GM12892 (cell line): ENCODE results near the gene PSME4. TPM values are rescaled to one million over a fixed set of nuclear protein-coding genes. Genes with fewer than 3 reads are reported as not detected.

Experiments used
- DNase-seq: peaks from one replicate; pipeline ENCODE4 v3.0.0; 2011; ENCODE audit not compliant: insufficient read length
- FAIRE-seq: peaks from 2 replicates; lab custom pipeline; 2011; peaks lifted over from hg19 to GRCh38; lab: Jason Lieb, UNC
- POLR2A ChIP-seq: IDR thresholded peaks from 2 replicates; pipeline ENCODE4 v1.6.1; 2011; ENCODE audit warnings: low read depth, low read length, control low read depth
- POLR2AphosphoS5 ChIP-seq: IDR thresholded peaks from 2 replicates; pipeline ENCODE4 v1.6.1; 2011; ENCODE audit warnings: low read depth, low read length, control low read depth
- TAF1 ChIP-seq: IDR thresholded peaks from 2 replicates; pipeline ENCODE4 v1.6.1; 2011; ENCODE audit warnings: low read depth, mild to moderate bottlenecking, control low read depth, low read length, borderline replicate concordance
- polyA plus RNA-seq: library from polyadenylated mRNA; unstranded; fragments of >200 nt; gene quantifications from one replicate; pipeline ENCODE4 v1.2.1, GENCODE V29; 2012; ENCODE audit warnings: missing spikeins, inconsistent platforms; ENCODE audit not compliant: missing spikeins

PSME4 gene, protein sequence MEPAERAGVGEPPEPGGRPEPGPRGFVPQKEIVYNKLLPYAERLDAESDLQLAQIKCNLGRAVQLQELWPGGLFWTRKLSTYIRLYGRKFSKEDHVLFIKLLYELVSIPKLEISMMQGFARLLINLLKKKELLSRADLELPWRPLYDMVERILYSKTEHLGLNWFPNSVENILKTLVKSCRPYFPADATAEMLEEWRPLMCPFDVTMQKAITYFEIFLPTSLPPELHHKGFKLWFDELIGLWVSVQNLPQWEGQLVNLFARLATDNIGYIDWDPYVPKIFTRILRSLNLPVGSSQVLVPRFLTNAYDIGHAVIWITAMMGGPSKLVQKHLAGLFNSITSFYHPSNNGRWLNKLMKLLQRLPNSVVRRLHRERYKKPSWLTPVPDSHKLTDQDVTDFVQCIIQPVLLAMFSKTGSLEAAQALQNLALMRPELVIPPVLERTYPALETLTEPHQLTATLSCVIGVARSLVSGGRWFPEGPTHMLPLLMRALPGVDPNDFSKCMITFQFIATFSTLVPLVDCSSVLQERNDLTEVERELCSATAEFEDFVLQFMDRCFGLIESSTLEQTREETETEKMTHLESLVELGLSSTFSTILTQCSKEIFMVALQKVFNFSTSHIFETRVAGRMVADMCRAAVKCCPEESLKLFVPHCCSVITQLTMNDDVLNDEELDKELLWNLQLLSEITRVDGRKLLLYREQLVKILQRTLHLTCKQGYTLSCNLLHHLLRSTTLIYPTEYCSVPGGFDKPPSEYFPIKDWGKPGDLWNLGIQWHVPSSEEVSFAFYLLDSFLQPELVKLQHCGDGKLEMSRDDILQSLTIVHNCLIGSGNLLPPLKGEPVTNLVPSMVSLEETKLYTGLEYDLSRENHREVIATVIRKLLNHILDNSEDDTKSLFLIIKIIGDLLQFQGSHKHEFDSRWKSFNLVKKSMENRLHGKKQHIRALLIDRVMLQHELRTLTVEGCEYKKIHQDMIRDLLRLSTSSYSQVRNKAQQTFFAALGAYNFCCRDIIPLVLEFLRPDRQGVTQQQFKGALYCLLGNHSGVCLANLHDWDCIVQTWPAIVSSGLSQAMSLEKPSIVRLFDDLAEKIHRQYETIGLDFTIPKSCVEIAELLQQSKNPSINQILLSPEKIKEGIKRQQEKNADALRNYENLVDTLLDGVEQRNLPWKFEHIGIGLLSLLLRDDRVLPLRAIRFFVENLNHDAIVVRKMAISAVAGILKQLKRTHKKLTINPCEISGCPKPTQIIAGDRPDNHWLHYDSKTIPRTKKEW (N-terminal part only)
- 22.6 TPM for polyA plus RNA-seq

DNA sequence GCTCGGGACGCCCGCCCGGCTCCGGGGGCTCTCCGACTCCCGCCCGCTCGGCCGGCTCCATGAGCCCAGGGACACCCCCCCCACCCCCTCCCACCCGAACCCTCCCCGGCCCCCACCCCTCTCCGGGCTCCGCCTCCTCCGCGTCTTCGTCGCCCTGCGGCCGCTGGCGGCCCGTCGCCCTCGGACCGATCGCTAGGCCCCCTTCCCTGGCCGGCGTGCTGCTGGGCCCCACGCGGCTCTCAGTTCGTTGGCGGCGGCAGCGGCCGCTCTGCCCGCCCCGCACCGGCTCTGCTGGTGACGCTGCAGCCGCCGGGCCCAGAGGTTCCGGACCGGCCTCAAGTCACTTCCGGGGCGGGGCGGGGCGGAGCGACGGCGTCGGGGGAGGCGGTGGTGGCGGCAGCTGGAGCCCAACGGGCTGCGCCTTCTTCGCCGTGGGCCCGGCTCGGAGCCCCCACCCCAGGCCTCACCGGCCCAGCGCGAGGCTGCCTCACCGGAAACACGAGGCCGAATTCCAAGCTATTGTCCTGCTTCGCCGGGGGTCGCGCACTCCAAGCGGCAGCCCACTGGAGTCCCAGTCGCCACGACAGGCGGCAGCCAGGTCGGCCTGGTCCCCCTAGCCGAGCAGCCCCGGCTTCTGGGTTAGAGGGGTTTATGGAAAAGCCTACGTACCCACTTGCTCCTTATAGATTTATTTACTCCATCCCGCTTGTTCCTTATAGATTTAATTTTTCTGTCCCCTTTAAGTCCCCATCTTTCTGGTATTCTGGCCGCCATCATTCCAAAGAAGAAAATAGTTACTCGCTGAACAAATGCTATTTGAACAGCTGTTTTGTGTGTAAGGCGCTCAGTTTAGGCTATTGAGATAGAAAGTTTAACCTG is at the start of gene PSME4:
Gene PSME4 (minus strand): TSS at position 270 of the 879 bp plus-strand sequence. CDS start 209 bp downstream, at position 61.
- peak; percentile 93 for FAIRE-seq
- TF ChIP-seq POLR2AphosphoS5 (peak; percentile 80), TAF1 (0 out of 2 replicates have a peak, but pooled peaks have one; percentile 52), POLR2A (peak; percentile 95)

DNA sequence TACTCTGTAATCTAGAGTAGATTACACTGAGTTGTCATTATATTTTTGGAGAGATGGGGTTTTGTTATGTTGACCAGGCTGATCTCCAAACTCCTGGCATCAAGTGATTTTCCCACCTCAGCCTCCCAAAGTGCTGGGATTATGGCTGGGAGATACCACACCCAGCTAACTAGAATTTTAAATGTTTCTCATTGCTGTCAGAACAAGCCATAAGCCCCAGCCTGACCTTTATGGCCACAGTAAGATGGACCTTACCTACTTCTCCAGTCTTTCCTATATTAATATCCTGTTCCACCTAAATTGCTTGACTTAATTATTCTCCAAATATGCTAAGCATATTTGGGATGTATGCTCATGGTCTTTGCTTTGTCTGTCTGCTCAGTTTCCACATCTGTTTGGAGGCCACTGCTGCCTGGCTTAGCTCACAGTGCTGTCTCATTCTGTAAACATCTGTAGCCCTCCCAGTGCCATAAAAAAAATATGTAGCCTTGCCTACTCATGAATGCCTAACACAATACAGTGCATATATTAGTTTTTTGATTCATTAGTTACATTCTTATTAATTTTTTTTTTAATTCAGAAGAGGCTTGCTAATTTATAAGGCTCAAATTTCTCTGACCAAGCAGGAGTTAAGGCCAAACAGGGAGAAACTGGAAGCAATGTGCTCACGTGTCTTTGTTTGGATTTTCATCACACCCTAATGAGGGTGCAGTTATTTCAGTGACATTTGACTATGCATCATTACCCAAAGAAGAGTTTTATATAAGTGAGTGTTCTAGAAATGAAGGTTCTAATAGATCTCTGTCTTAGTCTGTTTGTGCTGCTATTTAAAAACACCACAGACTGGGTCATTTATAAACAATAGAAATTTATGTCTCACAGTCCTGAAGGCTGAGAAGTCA is 45.3 kb upstream of the PSME4 start:
- DNase-seq = no peak
- no peak for TF ChIP-seq POLR2A
- TF ChIP-seq POLR2AphosphoS5 = no peak
- TF ChIP-seq TAF1 = no peak
- no peak for FAIRE-seq

More for the DNA sequence above, at the start of gene PSME4:
- DNase-seq = peak; percentile 89

DNA sequence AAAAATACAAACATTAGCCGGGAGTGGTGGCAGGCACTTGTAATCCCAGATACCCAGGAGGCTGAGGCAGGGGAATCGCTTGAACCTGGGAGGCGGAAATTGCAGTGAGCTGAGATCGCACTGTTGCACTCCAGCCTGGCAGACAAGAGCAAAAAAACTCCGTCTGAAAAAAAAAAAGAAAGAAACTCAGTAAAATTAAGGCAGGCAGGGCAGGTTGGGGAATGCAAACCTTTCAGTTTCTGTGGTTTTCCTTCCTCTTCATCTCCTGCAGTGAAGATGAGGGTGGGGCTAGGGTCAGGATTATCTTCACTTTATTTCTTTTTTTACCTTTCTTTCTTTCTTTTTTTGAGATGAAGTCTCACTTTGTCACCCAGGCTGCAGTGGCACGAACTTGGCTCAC is 43.2 kb upstream of the PSME4 start:
- no peak for TF ChIP-seq POLR2A
- no peak for TF ChIP-seq POLR2AphosphoS5
- TF ChIP-seq TAF1 = no peak
- no peak for FAIRE-seq
- no peak for DNase-seq

DNA sequence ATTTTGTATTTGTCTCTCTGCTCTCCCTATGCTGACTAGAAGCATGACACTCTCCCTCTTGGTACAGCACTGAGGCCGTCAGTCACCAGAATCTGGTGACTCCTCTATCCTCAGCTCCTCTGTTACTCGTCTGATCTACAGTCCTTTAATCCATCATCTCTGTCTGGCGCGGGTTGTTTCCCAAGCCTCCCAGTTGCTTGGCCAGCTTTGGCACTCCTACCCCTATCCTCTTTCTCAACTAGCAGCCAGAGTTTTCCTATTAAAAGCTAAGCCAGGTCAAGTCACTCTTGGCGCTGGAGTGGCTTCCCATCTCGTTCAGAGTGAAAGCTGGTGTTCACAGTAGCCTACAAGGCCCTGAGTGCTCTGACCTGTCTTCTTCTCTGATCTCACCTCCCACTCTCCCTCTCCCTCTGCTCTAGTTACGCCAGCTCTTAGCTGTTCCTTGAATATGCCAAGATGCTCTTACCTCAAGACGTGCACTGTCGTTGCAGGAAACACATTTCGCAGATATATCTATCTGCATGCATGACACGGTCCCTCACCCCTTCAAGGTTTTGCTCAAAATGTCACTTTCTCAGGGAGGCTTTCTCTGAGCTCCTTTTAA is 41.8 kb upstream of the PSME4 start:
- FAIRE-seq (no peak), DNase-seq (no peak)
- TF ChIP-seq POLR2AphosphoS5 = no peak
- no peak for TF ChIP-seq TAF1
- no peak for TF ChIP-seq POLR2A

DNA sequence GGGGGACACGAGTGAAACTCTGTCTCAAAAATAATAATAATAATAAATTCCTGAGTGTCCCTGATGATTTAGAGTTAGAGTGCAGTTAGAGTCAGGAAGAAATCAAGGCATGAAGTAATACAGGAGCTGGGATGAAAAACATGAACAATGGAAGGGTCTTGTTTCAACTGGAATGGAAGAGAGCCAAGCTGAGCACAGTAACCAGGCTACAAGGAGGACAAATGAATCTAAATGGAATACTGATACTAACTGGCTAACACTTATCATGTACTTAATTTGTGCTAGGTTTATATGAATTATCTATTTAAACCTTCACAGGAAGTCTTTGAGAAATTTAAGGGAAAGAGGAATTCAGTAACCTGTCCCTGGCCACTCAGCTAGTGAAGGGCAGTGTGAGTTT is 38.8 kb upstream of the PSME4 start:
- FAIRE-seq (no peak), DNase-seq (no peak)
- TF ChIP-seq POLR2AphosphoS5 (no peak), TAF1 (no peak), POLR2A (no peak)

DNA sequence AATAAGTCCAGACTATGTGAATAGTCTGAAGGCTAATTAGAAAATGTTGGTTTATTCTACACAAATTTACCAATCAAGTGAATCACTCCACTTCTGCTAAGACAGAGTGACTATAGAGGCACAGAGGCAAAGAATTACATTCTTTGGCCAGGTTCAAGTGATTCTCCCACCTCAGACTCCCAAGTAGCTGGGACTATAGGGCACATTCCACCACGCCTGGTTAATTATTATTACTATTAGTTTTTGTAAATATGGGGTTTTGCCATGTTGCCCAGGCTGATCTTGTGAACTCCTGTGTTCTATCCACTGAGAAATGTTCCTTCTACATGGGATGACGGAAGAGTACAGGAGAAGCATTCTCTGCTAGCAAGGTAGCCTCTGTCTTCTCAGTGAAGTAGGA is 37.6 kb upstream of the PSME4 start:
- FAIRE-seq = no peak
- DNase-seq = no peak
- TF ChIP-seq POLR2AphosphoS5 (no peak), POLR2A (no peak), TAF1 (no peak)

DNA sequence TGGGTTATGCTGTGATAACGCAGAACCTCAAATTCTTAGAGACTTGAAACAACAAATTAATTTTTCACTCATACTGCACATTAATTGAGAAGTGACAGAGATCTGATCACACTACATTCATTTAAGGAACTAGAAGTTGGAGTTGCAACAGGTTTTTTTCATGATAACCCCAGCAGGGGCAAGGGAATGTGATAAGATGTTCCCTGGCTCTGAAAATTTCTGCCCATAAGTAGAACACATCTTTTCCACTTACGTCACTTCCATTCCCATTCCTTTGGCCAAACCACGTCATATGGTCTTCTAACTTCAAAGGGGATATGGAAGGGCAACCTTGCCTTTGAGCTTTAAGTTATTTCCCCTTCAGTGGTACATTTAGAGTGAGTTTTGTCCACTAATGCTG is 29.7 kb upstream of the PSME4 start:
- no peak for FAIRE-seq
- no peak for DNase-seq
- TF ChIP-seq POLR2A = no peak
- TF ChIP-seq POLR2AphosphoS5 = no peak
- TF ChIP-seq TAF1 = no peak

DNA sequence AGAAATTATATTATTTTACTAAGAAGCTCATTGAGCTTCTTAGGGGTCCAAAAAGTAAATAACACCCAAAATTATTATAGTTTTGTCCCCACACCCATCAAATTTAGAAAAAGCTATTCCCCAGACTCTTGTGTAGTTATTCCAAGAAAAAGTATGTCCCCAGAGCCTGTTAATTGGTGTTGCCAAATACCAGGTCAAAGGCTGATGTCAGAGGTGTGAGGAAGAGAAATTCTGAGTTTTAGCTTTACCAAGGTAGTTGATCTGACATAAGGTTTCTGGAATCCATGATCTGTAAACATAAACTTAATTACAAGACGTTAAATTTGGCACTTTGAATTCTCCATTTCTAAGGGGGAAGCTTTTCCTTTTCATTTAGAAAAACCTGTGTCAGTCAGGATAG is 29.3 kb upstream of the PSME4 start:
- DNase-seq = no peak
- FAIRE-seq = no peak
- no peak for TF ChIP-seq POLR2AphosphoS5
- no peak for TF ChIP-seq TAF1
- TF ChIP-seq POLR2A = no peak

DNA sequence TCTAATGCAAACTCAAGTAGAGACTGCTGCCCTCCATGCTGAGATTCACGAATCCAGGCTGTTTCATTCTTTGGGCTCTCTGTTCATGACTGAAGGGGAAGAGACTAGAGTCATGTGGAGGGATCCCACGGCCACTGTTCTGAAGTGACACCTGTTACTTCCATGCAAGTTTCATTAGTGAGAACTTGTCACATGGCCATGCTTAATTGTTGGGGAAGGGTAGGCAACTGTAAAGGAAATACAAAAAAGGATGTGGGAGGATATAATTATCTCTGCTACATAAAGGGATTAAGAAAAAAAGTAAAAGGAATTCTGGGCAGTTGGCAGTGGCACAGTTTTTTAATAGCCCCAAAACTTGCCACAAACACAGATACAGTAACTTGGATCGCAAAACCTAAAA is 28.0 kb upstream of the PSME4 start:
- TF ChIP-seq POLR2AphosphoS5 (no peak), TAF1 (no peak), POLR2A (no peak)
- no peak for FAIRE-seq
- no peak for DNase-seq
